ENCODE measurements around the gene DNM3. TPM values are rescaled to one million over a fixed set of nuclear protein-coding genes. Genes with fewer than 3 reads are reported as not detected.

The DNM3 gene
- total and polyA plus RNA-seq, 2 experiments from 2014 or later: 0.11 to 1.4 TPM

- Histone ChIP-seq H3K4me2 (ENCODE audit: unreplicated experiment) (peak overlapping the region; percentile 99), H3K9ac (peak overlapping the region; percentile 99), H3K4me3 (peak overlapping the region; percentile 99), H3K27ac (peak overlapping the region; percentile 98), H3K4me1 (ENCODE audit: insufficient read depth) (peaks cover 56% of the 10 kb centered on the region), H3F3A (ENCODE audit: insufficient read depth) (peaks cover 87% of the 10 kb centered on the region), H3K79me2 (ENCODE audit: insufficient read depth) (peaks cover 52% of the 10 kb centered on the region), H3K36me3 (ENCODE audit: low read depth) (peaks cover 40% of the 10 kb centered on the region), H3K9me2 (ENCODE audit: insufficient read depth) (no peaks in the 10 kb centered on the region), H4K20me1 (ENCODE audit: insufficient read depth) (no peaks in the 10 kb centered on the region), H3K27me3 (replicated peaks; ENCODE audit: insufficient read depth) (no peaks in the 10 kb centered on the region), H2AFZ (no peak overlapping the region), H3K9me3 (ENCODE audit: low read depth) (no peaks in the 10 kb centered on the region)
- peak; percentile 74 for DNase-seq
- TF ChIP-seq EZH2 (IDR thresholded peaks at IDR 0.05; ENCODE audit: insufficient read depth, poor library complexity, severe bottlenecking) (no peak), EZH2phosphoT487 (IDR thresholded peaks at IDR 0.05; ENCODE audit: insufficient read depth, low read depth) (no peak)
- 0% methylated on average over 3 of the region's 3 CpGs for WGBS, 2 experiments (ENCODE audit: low coverage in 1 of 2, low lambda C conversion rate in 2 of 2, missing lambda C conversion rate in 2 of 2)
- in situ Hi-C loops (cut with MboI): no loop called here
Measured at GRCh38 chr1:172143384-172144055, 302.2 kb downstream of the DNM3 start.

- in situ Hi-C loops (cut with MboI): no loop called here
- peaks cover 49% of the 10 kb centered on the region for H3K79me2 ChIP-seq (ENCODE audit: insufficient read depth)
Measured at GRCh38 chr1:172144445-172145061, 303.3 kb downstream of the DNM3 start.

GRCh38 chr1:172145231-172145651 is 303.9 kb downstream of the DNM3 start:
- Histone ChIP-seq H3K4me3 (peak overlapping the region; percentile 99), H3K27ac (peak overlapping the region; percentile 98), H3K36me3 (ENCODE audit: low read depth) (peaks cover 22% of the 10 kb centered on the region), H3K4me1 (ENCODE audit: insufficient read depth) (peaks cover 50% of the 10 kb centered on the region), H3K27me3 (replicated peaks; ENCODE audit: insufficient read depth) (no peaks in the 10 kb centered on the region), H3K9ac (peak overlapping the region; percentile 99), H3K9me2 (ENCODE audit: insufficient read depth) (no peaks in the 10 kb centered on the region), H3K79me2 (ENCODE audit: insufficient read depth) (peaks cover 43% of the 10 kb centered on the region), H2AFZ (peak overlapping the region; percentile 70), H3F3A (ENCODE audit: insufficient read depth) (peaks cover 71% of the 10 kb centered on the region), H4K20me1 (ENCODE audit: insufficient read depth) (no peaks in the 10 kb centered on the region), H3K9me3 (ENCODE audit: low read depth) (no peaks in the 10 kb centered on the region), H3K4me2 (ENCODE audit: unreplicated experiment) (peak overlapping the region; percentile 99)
- no peak for TF ChIP-seq EZH2 (IDR thresholded peaks at IDR 0.05; ENCODE audit: insufficient read depth, poor library complexity, severe bottlenecking)
- TF ChIP-seq EZH2phosphoT487 (IDR thresholded peaks at IDR 0.05; ENCODE audit: insufficient read depth, low read depth): no peak
- peak; percentile 88 for DNase-seq
- in situ Hi-C loops (cut with MboI): no loop called here
- 0% methylated on average over 2 of the region's 2 CpGs for WGBS, 2 experiments (ENCODE audit: low coverage in 1 of 2, low lambda C conversion rate in 2 of 2, missing lambda C conversion rate in 2 of 2)

More at GRCh38 chr1:172144445-172145061, 303.3 kb downstream of the DNM3 start:
- whole genome bisulfite sequencing, 2 experiments (ENCODE audit: low coverage in 1 of 2, low lambda C conversion rate in 2 of 2, missing lambda C conversion rate in 2 of 2): 0 to 1% methylated on average over 13 of the region's 13 CpGs
- Histone ChIP-seq H3K9me3 (ENCODE audit: low read depth) (no peaks in the 10 kb centered on the region), H3K36me3 (ENCODE audit: low read depth) (peaks cover 29% of the 10 kb centered on the region), H3K4me1 (ENCODE audit: insufficient read depth) (peaks cover 54% of the 10 kb centered on the region), H3K27me3 (replicated peaks; ENCODE audit: insufficient read depth) (no peaks in the 10 kb centered on the region), H2AFZ (peak overlapping the region; percentile 70), H3K27ac (peak overlapping the region; percentile 98), H3K4me2 (ENCODE audit: unreplicated experiment) (peak overlapping the region; percentile 99), H3K9ac (peak overlapping the region; percentile 99), H3K4me3 (peak overlapping the region; percentile 99), H4K20me1 (ENCODE audit: insufficient read depth) (no peaks in the 10 kb centered on the region), H3F3A (ENCODE audit: insufficient read depth) (peaks cover 77% of the 10 kb centered on the region), H3K9me2 (ENCODE audit: insufficient read depth) (no peaks in the 10 kb centered on the region)
- TF ChIP-seq EZH2 (IDR thresholded peaks at IDR 0.05; ENCODE audit: insufficient read depth, poor library complexity, severe bottlenecking): no peak
- no peak for TF ChIP-seq EZH2phosphoT487 (IDR thresholded peaks at IDR 0.05; ENCODE audit: insufficient read depth, low read depth)
- peak; percentile 99 for DNase-seq

- Histone ChIP-seq H3K79me2 (ENCODE audit: insufficient read depth) (peaks cover 38% of the 10 kb centered on the region), H3K27ac (peak overlapping the region; percentile 98), H3K27me3 (replicated peaks; ENCODE audit: insufficient read depth) (no peaks in the 10 kb centered on the region), H3K36me3 (ENCODE audit: low read depth) (peaks cover 18% of the 10 kb centered on the region), H3K9me3 (ENCODE audit: low read depth) (no peaks in the 10 kb centered on the region), H3K4me2 (ENCODE audit: unreplicated experiment) (peak overlapping the region; percentile 99), H3K9me2 (ENCODE audit: insufficient read depth) (no peaks in the 10 kb centered on the region), H4K20me1 (ENCODE audit: insufficient read depth) (no peaks in the 10 kb centered on the region), H3K4me3 (peak overlapping the region; percentile 99), H3F3A (ENCODE audit: insufficient read depth) (peaks cover 68% of the 10 kb centered on the region), H3K9ac (peak overlapping the region; percentile 99), H3K4me1 (ENCODE audit: insufficient read depth) (peaks cover 46% of the 10 kb centered on the region), H2AFZ (peak overlapping the region; percentile 70)
- DNase-seq: no peak
- 20 to 21% methylated on average over 6 of the region's 6 CpGs for WGBS, 2 experiments (ENCODE audit: low coverage in 1 of 2, low lambda C conversion rate in 2 of 2, missing lambda C conversion rate in 2 of 2)
- TF ChIP-seq EZH2phosphoT487 (IDR thresholded peaks at IDR 0.05; ENCODE audit: insufficient read depth, low read depth) (no peak), EZH2 (IDR thresholded peaks at IDR 0.05; ENCODE audit: insufficient read depth, poor library complexity, severe bottlenecking) (no peak)
- in situ Hi-C loops (cut with MboI): no loop called here
Measured at GRCh38 chr1:172145656-172146055, 304.4 kb downstream of the DNM3 start.

Data from GM23248 (cell line).